Ishikawa (cell line): ENCODE results near the gene NDFIP1.

Experiments
- CEBPB ChIP-seq: IDR thresholded peaks from 2 replicates; pipeline ENCODE4 v1.6.1; 2012
- EP300 ChIP-seq: IDR thresholded peaks from 2 replicates; pipeline ENCODE4 v1.6.1; 2012; ENCODE audit warnings: borderline replicate concordance
- NFIC ChIP-seq: IDR thresholded peaks from 2 replicates; pipeline ENCODE4 v1.6.1; 2012
- RAD21 ChIP-seq: IDR thresholded peaks from 2 replicates; pipeline ENCODE4 v1.6.1; 2012; ENCODE audit warnings: low read depth
- REST ChIP-seq: IDR thresholded peaks from 2 replicates; pipeline ENCODE4 v1.6.1; 2012; ENCODE audit warnings: low read depth, mild to moderate bottlenecking
- TAF1 ChIP-seq: IDR thresholded peaks from 2 replicates; pipeline ENCODE4 v1.6.1; 2012; ENCODE audit warnings: low read depth, mild to moderate bottlenecking
- USF1 ChIP-seq: IDR thresholded peaks from 2 replicates; pipeline ENCODE4 v1.6.1; 2012

GRCh38 chr5:142153674-142154448 lies 45.3 kb downstream of the NDFIP1 start:
- TF ChIP-seq USF1 = no peak
- TF ChIP-seq TAF1 = no peak
- TF ChIP-seq CEBPB = no peak
- no peak for TF ChIP-seq NFIC
- TF ChIP-seq EP300 = no peak
- no peak for TF ChIP-seq REST
- TF ChIP-seq RAD21 = no peak
